HCT116 (cell line): ENCODE measurements around the gene KCNC4.

ENCODE experiments used
- EZH2 ChIP-seq: fragments of 200-600 bp; sonication (generic); IDR thresholded peaks from 2 replicates; pipeline ENCODE4 v1.6.1; 2017; ENCODE audit warnings: antibody characterized with exemption, mixed run types
- EZH2phosphoT487 ChIP-seq: fragments of 200-600 bp; IDR thresholded peaks from 2 replicates; pipeline ENCODE4 v1.6.1; 2018; ENCODE audit warnings: antibody characterized with exemption, borderline replicate concordance
- POLR2A ChIP-seq: IDR thresholded peaks from 2 replicates; pipeline ENCODE4 v1.7.0; 2011; ENCODE audit warnings: borderline replicate concordance; ENCODE audit not compliant: insufficient read depth, insufficient read length; ENCODE audit errors: extremely low read depth
- POLR2AphosphoS5 ChIP-seq: IDR thresholded peaks from 2 replicates; pipeline ENCODE4 v1.6.1; 2011; ENCODE audit warnings: mild to moderate bottlenecking, low read depth, low read length, moderate library complexity
- SIN3A ChIP-seq: IDR thresholded peaks from 2 replicates; pipeline ENCODE4 v1.6.1; 2012; ENCODE audit warnings: low read depth
- YY1 ChIP-seq: IDR thresholded peaks from 2 replicates; pipeline ENCODE4 v1.6.1; 2011; ENCODE audit warnings: low read length, low read depth, moderate library complexity, mild to moderate bottlenecking; ENCODE audit not compliant: insufficient replicate concordance; ENCODE audit errors: extremely low read depth
- TF ChIP-seq, protein P1 (sequence below): IDR thresholded peaks from 2 replicates; pipeline ENCODE4 v1.6.1; 2012
- TF ChIP-seq, protein P2 (sequence below), 3 experiments: fragments of 200-600 bp in 1 of 3; sonication (generic) in 1 of 3; IDR thresholded peaks in 2 of 3; conservative IDR thresholded peaks in 1 of 3; 2 replicates each; pipeline ENCODE4 v1.5.1; 2012 to 2017; ENCODE audit warnings: low read depth in 2 of 3, low read length in 2 of 3, antibody characterized with exemption in 1 of 3, borderline replicate concordance in 1 of 3, control low read depth in 1 of 3, mild to moderate bottlenecking in 1 of 3, mixed read lengths in 1 of 3, mixed run types in 1 of 3, moderate library complexity in 1 of 3; ENCODE audit not compliant: insufficient read depth in 1 of 3
- TF ChIP-seq, protein P3 (sequence below): IDR thresholded peaks from 2 replicates; pipeline ENCODE4 v1.6.1; 2012

DNA sequence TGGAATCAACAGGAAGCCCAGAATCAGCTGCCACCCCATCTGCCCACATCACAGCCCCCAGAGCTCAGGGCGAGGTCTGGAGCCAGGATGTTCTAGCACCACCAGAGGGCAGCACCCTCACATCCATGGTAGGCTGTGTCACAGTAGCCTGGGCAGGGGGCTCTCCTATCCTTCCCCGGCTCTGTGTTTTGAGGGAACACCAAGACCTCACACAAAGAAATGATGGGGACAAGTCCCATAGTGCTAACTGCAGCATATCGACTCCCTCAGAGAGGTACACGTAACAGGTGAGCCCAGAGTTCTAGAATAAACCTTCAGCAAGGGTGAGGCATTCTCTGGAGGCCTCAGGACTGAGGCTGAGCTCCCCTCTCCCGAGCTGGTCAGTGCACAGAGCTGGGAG lies 2.3 kb upstream of the KCNC4 start:
- TF ChIP-seq, protein P1, sequence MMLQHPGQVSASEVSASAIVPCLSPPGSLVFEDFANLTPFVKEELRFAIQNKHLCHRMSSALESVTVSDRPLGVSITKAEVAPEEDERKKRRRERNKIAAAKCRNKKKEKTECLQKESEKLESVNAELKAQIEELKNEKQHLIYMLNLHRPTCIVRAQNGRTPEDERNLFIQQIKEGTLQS, result no peak
- TF ChIP-seq EZH2phosphoT487 (no peak), POLR2A (no peak), POLR2AphosphoS5 (no peak), EZH2 (no peak), SIN3A (no peak), YY1 (no peak)
- TF ChIP-seq, protein P2, sequence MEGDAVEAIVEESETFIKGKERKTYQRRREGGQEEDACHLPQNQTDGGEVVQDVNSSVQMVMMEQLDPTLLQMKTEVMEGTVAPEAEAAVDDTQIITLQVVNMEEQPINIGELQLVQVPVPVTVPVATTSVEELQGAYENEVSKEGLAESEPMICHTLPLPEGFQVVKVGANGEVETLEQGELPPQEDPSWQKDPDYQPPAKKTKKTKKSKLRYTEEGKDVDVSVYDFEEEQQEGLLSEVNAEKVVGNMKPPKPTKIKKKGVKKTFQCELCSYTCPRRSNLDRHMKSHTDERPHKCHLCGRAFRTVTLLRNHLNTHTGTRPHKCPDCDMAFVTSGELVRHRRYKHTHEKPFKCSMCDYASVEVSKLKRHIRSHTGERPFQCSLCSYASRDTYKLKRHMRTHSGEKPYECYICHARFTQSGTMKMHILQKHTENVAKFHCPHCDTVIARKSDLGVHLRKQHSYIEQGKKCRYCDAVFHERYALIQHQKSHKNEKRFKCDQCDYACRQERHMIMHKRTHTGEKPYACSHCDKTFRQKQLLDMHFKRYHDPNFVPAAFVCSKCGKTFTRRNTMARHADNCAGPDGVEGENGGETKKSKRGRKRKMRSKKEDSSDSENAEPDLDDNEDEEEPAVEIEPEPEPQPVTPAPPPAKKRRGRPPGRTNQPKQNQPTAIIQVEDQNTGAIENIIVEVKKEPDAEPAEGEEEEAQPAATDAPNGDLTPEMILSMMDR (IDR thresholded peaks at IDR 0.05 in 2 of 3, conservative IDR thresholded peaks at IDR 0.05 in 1 of 3; ENCODE audit: borderline replicate concordance in 1 of 3, insufficient read depth in 1 of 3, low read depth in 2 of 3, low read length in 2 of 3), result peak; percentile 87 to 93 (median 92)
- TF ChIP-seq, protein P3, sequence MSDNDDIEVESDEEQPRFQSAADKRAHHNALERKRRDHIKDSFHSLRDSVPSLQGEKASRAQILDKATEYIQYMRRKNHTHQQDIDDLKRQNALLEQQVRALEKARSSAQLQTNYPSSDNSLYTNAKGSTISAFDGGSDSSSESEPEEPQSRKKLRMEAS, result no peak
